Activated naive CD8-positive, alpha-beta T cell (primary cell): ENCODE measurements around the gene SPON1.

Experiments
- H3K27ac Mint-ChIP-seq: one replicate; pipeline ENCODE4 v1.8.0; 2021; ENCODE audit warnings: mixed read lengths
- H3K27me3 Mint-ChIP-seq: one replicate; pipeline ENCODE4 v1.8.0; 2021; ENCODE audit warnings: mixed read lengths
- H3K36me3 Mint-ChIP-seq: one replicate; pipeline ENCODE4 v1.8.0; 2021; ENCODE audit warnings: mixed read lengths
- H3K4me1 Mint-ChIP-seq: one replicate; pipeline ENCODE4 v1.8.0; 2021; ENCODE audit warnings: low read depth, mixed read lengths
- H3K4me3 Mint-ChIP-seq: one replicate; pipeline ENCODE4 v1.8.0; 2021; ENCODE audit warnings: mild to moderate bottlenecking, mixed read lengths
- H3K9me3 Mint-ChIP-seq: one replicate; pipeline ENCODE4 v1.8.0; 2021; ENCODE audit warnings: low read depth, mixed read lengths

Gene SPON1

DNA sequence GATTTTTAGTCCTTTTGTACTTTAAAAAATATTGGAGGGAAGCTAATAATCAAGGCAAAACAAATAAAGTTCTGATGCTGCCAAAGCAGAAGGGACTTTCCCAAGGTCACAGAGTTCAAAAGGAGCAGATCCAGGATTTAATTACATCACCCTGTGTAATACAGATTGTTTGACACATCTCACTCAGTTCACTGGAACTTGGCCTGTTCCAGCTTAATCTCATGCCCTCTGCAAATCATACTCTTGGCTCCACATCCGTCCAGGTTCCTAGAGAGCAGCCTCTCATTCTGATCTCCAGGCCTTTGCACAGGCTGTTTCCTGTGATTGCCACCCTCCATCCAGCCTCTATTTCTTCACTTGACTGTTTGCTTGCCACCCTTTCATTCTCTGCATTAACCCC, 151.7 kb downstream of the SPON1 start:
- no peak overlapping the region for H3K27ac Mint-ChIP-seq
- peaks cover 4% of the 10 kb centered on the region for H3K36me3 Mint-ChIP-seq
- no peaks in the 10 kb centered on the region for H3K27me3 Mint-ChIP-seq
- H3K9me3 Mint-ChIP-seq, result peaks cover 4% of the 10 kb centered on the region
- H3K4me3 Mint-ChIP-seq, result no peak overlapping the region
- H3K4me1 Mint-ChIP-seq, result peaks cover 7% of the 10 kb centered on the region

GRCh38 chr11:14114786-14115185, 152.3 kb downstream of the SPON1 start:
- H3K4me3 Mint-ChIP-seq, result no peak overlapping the region
- no peak overlapping the region for H3K27ac Mint-ChIP-seq
- peaks cover 11% of the 10 kb centered on the region for H3K4me1 Mint-ChIP-seq
- H3K9me3 Mint-ChIP-seq, result peaks cover 4% of the 10 kb centered on the region
- H3K27me3 Mint-ChIP-seq, result no peaks in the 10 kb centered on the region
- peaks cover 4% of the 10 kb centered on the region for H3K36me3 Mint-ChIP-seq

DNA sequence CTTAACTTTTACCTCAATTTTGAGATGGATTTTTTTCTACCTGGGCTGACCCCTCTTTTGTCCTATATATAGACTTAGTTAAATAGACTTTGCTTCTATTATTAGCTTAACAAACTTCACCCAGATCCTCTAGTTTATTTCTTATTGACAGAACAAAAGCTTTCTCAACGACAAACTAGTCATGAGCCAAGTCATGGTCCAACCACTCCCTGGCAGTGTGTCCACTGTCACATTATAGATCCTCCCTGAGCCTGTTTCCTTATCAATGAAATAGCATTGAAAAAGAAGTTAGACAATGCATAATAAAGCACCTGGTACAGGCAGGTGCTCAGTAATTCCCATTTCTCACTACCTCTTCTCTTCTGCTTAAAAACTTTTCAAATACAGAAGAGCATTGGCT, 155.1 kb downstream of the SPON1 start:
- peaks cover 4% of the 10 kb centered on the region for H3K9me3 Mint-ChIP-seq
- peaks cover 6% of the 10 kb centered on the region for H3K36me3 Mint-ChIP-seq
- H3K4me1 Mint-ChIP-seq, result peaks cover 13% of the 10 kb centered on the region
- no peaks in the 10 kb centered on the region for H3K27me3 Mint-ChIP-seq
- H3K27ac Mint-ChIP-seq, result no peak overlapping the region
- no peak overlapping the region for H3K4me3 Mint-ChIP-seq

- peaks cover 13% of the 10 kb centered on the region for H3K4me1 Mint-ChIP-seq
- no peak overlapping the region for H3K4me3 Mint-ChIP-seq
- peaks cover 6% of the 10 kb centered on the region for H3K36me3 Mint-ChIP-seq
- H3K9me3 Mint-ChIP-seq, result peaks cover 4% of the 10 kb centered on the region
- no peaks in the 10 kb centered on the region for H3K27me3 Mint-ChIP-seq
- H3K27ac Mint-ChIP-seq, result no peak overlapping the region
These were observed 155.5 kb downstream of the SPON1 start for GRCh38 chr11:14118072-14118471.

GRCh38 chr11:14119357-14119756, 156.8 kb downstream of the SPON1 start:
- H3K4me3 Mint-ChIP-seq, result no peak overlapping the region
- H3K4me1 Mint-ChIP-seq, result peaks cover 13% of the 10 kb centered on the region
- H3K27me3 Mint-ChIP-seq, result no peaks in the 10 kb centered on the region
- H3K9me3 Mint-ChIP-seq, result peaks cover 9% of the 10 kb centered on the region
- no peak overlapping the region for H3K27ac Mint-ChIP-seq
- peaks cover 15% of the 10 kb centered on the region for H3K36me3 Mint-ChIP-seq

DNA sequence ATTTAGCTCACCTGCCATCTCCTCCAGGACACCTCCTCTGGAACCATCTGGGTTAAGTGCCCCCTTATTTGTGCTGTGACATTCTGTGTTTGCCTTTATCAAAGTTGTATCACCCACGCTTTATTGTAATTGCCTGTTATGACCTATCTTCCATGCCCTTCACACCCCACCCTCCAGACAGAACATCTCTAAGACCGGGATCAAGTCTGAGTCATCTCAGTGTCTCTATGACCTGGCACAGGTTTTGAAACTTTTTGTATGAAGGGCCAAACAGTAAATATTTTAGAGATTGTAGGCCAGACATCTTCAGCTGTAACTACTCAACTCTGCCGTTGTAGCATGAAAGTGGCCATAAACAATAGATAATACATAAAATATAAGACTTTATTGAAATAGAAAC, 161.8 kb downstream of the SPON1 start:
- Mint-ChIP-seq H3K4me1 (peaks cover 6% of the 10 kb centered on the region), H3K9me3 (peaks cover 6% of the 10 kb centered on the region), H3K27ac (no peak overlapping the region), H3K36me3 (peaks cover 21% of the 10 kb centered on the region), H3K4me3 (no peak overlapping the region), H3K27me3 (no peaks in the 10 kb centered on the region)

GRCh38 chr11:14124886-14125285, 162.4 kb downstream of the SPON1 start:
- H3K27ac Mint-ChIP-seq, result no peak overlapping the region
- peaks cover 22% of the 10 kb centered on the region for H3K36me3 Mint-ChIP-seq
- peaks cover 2% of the 10 kb centered on the region for H3K4me1 Mint-ChIP-seq
- no peaks in the 10 kb centered on the region for H3K27me3 Mint-ChIP-seq
- peaks cover 6% of the 10 kb centered on the region for H3K9me3 Mint-ChIP-seq
- no peak overlapping the region for H3K4me3 Mint-ChIP-seq

- H3K27ac Mint-ChIP-seq, result no peak overlapping the region
These were observed 163.0 kb downstream of the SPON1 start for GRCh38 chr11:14125529-14125928.

GRCh38 chr11:14127679-14128078, 165.2 kb downstream of the SPON1 start:
- Mint-ChIP-seq H3K4me3 (no peak overlapping the region), H3K27me3 (no peaks in the 10 kb centered on the region), H3K36me3 (peaks cover 21% of the 10 kb centered on the region), H3K9me3 (peaks cover 6% of the 10 kb centered on the region), H3K4me1 (no peaks in the 10 kb centered on the region), H3K27ac (no peak overlapping the region)

More at GRCh38 chr11:14125529-14125928, 163.0 kb downstream of the SPON1 start:
- H3K36me3 Mint-ChIP-seq, result peaks cover 22% of the 10 kb centered on the region
- no peaks in the 10 kb centered on the region for H3K27me3 Mint-ChIP-seq
- no peak overlapping the region for H3K4me3 Mint-ChIP-seq
- H3K4me1 Mint-ChIP-seq, result no peaks in the 10 kb centered on the region
- peaks cover 6% of the 10 kb centered on the region for H3K9me3 Mint-ChIP-seq

DNA sequence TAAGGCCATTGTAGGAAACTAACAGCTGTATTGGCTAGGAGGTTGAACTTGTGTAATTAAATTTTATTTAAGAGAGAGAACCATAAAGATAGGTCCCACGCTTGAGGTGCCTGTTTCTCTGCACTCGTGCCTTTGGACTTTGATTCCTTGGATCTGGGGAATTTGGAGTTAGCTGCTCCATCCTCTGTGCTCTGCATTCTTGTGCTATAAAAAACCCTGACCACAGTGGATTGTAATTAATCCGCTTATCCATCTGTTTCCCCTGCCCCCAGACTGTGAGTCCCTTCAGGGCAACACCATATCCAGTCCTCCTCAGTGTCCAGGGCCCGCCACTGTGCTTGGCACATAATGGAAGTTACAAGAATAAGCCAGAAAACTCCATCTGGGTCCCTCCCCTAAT, 169.8 kb downstream of the SPON1 start:
- no peaks in the 10 kb centered on the region for H3K9me3 Mint-ChIP-seq
- H3K4me1 Mint-ChIP-seq, result no peaks in the 10 kb centered on the region
- no peaks in the 10 kb centered on the region for H3K27me3 Mint-ChIP-seq
- H3K27ac Mint-ChIP-seq, result no peak overlapping the region
- peaks cover 11% of the 10 kb centered on the region for H3K36me3 Mint-ChIP-seq
- H3K4me3 Mint-ChIP-seq, result no peak overlapping the region

DNA sequence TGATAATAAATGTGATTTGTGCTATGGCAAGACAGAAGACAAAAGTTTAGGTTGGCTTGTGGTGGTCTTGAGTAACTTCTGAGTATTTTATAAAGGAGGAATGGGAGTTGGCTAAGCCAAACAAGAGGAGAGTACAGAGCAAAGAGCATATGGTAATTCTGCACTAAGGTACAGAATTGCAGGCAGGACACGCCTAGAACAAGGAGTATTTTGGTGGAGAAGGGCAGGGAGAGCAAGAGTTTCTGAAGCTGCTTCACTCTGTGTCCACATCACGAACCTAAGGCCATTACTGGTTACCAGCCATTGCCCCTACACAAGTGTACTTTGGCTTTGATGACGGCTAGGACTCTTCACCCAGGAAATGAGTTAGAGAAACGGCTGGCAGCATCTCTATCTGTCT, 170.9 kb downstream of the SPON1 start:
- Mint-ChIP-seq H3K36me3 (peaks cover 6% of the 10 kb centered on the region), H3K27me3 (no peaks in the 10 kb centered on the region), H3K9me3 (no peaks in the 10 kb centered on the region), H3K4me3 (no peak overlapping the region), H3K4me1 (no peaks in the 10 kb centered on the region), H3K27ac (no peak overlapping the region)

DNA sequence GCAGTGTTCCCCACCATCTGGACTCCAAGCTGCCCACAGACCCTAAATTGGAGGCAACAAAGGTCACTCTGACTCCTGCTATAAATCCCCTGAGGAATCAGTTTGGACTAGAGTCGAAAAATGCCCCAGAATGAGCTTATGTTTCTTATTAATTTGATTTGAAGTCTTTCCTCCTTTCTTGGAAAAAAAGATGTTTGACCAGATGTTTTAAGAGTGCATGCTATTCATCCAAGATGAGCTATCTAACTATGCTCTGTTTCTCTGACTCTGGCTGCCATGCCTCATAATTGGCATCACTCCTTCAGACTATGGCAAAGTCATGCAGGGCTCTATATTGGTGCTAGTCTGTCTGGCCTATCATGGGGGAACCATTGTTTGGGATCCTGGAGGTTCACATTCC, 174.0 kb downstream of the SPON1 start:
- H3K9me3 Mint-ChIP-seq, result no peaks in the 10 kb centered on the region
- no peak overlapping the region for H3K27ac Mint-ChIP-seq
- no peaks in the 10 kb centered on the region for H3K4me1 Mint-ChIP-seq
- no peaks in the 10 kb centered on the region for H3K36me3 Mint-ChIP-seq
- no peak overlapping the region for H3K4me3 Mint-ChIP-seq
- H3K27me3 Mint-ChIP-seq, result no peaks in the 10 kb centered on the region

- H3K4me1 Mint-ChIP-seq, result no peaks in the 10 kb centered on the region
- H3K27me3 Mint-ChIP-seq, result no peaks in the 10 kb centered on the region
- H3K4me3 Mint-ChIP-seq, result no peak overlapping the region
- H3K27ac Mint-ChIP-seq, result no peak overlapping the region
- no peaks in the 10 kb centered on the region for H3K9me3 Mint-ChIP-seq
- H3K36me3 Mint-ChIP-seq, result no peaks in the 10 kb centered on the region
These were observed 174.8 kb downstream of the SPON1 start for GRCh38 chr11:14137284-14137683.

DNA sequence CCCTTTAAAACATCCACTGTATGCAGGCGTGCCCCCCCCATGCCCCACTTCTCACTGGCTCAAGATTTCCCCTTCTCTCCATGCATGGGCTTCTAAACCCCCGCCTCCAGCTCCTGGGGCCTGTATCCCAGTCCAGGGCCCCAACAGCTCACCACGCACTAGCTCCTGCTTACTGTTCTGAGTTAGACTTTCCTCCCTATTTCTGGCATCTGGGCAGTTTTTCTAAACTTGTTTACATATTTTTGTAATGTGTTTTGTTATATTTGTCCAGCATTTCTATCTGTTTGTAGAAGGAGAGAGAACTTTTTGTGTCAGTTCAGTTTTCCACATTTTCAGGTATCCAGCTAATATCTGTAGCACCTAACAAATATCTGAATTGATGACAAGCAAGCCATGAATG, 178.5 kb downstream of the SPON1 start:
- Mint-ChIP-seq H3K27me3 (no peaks in the 10 kb centered on the region), H3K27ac (no peak overlapping the region), H3K9me3 (no peaks in the 10 kb centered on the region), H3K36me3 (no peaks in the 10 kb centered on the region), H3K4me1 (peaks cover 6% of the 10 kb centered on the region), H3K4me3 (no peak overlapping the region)

DNA sequence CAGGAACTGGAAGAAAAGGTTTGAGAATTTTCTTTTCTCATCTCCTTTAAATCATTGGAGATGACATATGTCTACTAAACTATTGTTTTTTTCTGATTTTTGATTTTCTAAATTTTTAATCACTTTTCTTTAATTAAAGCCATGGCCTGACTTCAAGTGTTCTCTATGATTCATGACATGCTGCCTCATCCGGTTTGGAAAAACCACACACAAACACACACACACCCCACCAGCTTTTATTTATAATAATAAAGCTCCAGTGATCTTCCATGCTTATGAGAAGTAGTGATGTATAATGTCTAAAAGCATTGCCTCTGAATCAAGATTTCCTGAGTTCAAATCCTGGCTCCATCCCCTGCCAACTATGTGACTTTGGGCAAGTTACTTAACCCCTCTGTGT, 179.2 kb downstream of the SPON1 start:
- Mint-ChIP-seq H3K27ac (no peak overlapping the region), H3K27me3 (no peaks in the 10 kb centered on the region), H3K4me1 (peaks cover 6% of the 10 kb centered on the region), H3K9me3 (no peaks in the 10 kb centered on the region), H3K4me3 (no peak overlapping the region), H3K36me3 (no peaks in the 10 kb centered on the region)

DNA sequence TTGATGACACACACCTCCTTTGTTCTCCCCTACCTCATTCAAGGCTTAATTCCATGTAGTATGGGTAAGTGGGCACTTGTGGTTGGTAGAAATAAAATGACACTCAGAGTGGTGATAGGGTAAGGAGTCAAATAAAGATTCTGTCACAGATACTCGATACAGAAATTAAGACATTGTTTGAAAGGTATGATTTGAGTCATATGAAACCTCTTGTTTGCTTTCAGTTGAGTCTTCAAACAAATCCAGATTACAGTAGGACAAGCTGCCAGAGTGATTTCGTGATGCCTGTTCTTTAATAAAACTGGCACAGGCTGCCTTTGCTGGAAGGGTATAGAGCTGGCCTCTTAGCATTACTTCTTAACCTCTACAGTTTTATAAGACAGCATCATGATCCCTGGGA, 182.4 kb downstream of the SPON1 start:
- no peak overlapping the region for H3K4me3 Mint-ChIP-seq
- H3K36me3 Mint-ChIP-seq, result no peaks in the 10 kb centered on the region
- H3K9me3 Mint-ChIP-seq, result no peaks in the 10 kb centered on the region
- peaks cover 9% of the 10 kb centered on the region for H3K4me1 Mint-ChIP-seq
- H3K27me3 Mint-ChIP-seq, result no peaks in the 10 kb centered on the region
- no peak overlapping the region for H3K27ac Mint-ChIP-seq
